Measurements from ENCODE around the gene CACFD1.

CACFD1 gene

DNA sequence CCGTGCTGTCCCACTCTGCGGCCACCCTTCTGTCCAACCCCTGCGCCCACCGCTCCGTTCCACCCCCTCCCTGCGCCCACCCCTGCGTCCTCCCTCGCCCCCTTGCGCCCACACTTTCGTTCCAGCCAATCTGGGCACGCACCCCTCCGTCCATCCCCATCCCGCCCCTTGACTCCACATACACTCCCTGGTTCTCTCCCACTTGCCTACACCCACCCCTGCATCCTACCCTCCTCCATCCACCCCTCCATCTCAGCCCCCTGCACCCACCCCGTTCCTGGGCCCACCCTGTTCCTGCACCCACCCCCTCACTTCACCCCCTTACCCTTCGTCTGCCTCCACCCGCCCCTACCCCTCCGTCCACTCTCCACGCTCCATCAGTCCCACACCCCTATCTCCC lies 30.6 kb upstream of the CACFD1 start:
- TF ChIP-seq GATA3 (IDR thresholded peaks at IDR 0.05; ENCODE audit: low read depth, low read length): no peak
- TF ChIP-seq GATA2 (IDR thresholded peaks at IDR 0.05; ENCODE audit: low read depth, low read length): no peak

DNA sequence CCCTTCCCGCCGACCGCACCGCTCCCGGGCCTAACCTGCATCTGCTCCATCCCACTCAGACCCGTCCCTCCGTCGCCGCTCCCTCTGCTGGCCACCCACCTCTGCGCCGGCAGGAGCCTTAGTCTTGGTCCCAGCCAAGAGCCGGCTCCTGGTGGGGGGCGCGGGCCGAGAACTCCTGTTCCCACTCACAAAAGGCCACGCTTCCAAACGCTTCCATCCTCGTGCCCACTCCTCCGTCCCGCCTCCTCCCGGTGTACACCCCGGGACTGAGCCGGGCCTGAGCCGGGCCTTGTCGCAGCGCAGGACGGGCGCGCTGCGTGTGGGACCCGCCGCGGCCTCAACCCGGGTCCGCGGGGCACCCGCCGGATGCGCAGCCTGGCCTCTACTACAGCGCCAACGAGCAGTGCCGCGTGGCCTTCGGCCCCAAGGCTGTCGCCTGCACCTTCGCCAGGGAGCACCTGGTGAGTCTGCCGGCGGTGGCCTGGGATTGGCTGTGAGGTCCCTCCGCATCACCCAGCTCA lies 30.1 kb upstream of the CACFD1 start:
- no peak for TF ChIP-seq GATA3 (IDR thresholded peaks at IDR 0.05; ENCODE audit: low read depth, low read length)
- no peak for TF ChIP-seq GATA2 (IDR thresholded peaks at IDR 0.05; ENCODE audit: low read depth, low read length)

DNA sequence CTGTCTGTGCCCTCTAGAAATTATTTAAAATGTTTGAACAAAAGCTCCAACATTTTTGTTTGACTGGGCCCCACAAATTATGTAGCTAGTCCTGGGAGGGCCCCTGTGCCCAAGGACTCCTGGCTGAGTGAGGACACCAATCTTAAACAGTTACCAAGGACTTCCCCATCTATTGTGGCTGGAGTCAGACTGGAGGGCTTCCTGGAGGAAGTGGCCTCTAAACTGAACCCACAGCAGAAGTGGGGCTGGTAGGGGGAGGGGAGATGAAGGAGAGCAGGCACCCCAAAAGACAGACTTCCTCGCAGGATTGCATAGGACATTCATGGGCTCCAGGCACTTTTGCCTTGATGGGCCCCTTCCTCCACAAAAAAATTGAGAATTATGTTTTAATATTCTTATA lies 29.5 kb upstream of the CACFD1 start:
- TF ChIP-seq GATA2 (IDR thresholded peaks at IDR 0.05; ENCODE audit: low read depth, low read length) (no peak), GATA3 (IDR thresholded peaks at IDR 0.05; ENCODE audit: low read depth, low read length) (no peak)

DNA sequence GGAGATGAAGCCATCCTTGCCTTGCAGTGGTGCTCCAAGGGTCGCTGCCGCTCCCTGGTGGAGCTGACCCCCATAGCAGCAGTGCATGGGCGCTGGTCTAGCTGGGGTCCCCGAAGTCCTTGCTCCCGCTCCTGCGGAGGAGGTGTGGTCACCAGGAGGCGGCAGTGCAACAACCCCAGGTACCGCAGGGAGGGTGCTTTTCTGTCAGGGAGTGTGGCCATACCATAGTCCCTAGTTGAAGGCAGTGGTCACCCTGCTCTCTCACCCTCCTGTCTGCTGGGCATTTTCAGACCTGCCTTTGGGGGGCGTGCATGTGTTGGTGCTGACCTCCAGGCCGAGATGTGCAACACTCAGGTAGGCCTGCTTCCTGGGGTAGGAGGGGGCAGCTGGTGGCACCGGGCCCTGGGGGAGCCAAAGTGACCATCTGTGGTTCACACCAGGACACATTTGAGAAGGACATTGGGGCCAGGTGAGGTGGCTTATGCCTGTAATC lies 26.4 kb upstream of the CACFD1 start:
- no peak for TF ChIP-seq GATA2 (IDR thresholded peaks at IDR 0.05; ENCODE audit: low read depth, low read length)
- no peak for TF ChIP-seq GATA3 (IDR thresholded peaks at IDR 0.05; ENCODE audit: low read depth, low read length)

DNA sequence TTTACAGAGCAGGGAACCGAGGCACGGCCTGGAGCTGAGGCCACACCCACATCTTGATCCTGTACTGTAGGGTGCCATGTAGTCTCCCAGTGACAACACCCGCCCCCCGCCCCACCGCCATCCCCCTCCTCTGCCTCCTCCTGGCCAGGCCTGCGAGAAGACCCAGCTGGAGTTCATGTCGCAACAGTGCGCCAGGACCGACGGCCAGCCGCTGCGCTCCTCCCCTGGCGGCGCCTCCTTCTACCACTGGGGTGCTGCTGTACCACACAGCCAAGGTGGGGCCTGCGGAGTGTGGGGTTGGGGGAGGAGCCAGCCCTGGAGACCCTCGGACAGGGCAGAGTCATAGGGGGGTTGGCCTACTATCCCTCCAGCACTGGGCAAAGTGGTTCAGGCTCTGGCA lies 23.1 kb upstream of the CACFD1 start:
- no peak for TF ChIP-seq GATA3 (IDR thresholded peaks at IDR 0.05; ENCODE audit: low read depth, low read length)
- no peak for TF ChIP-seq GATA2 (IDR thresholded peaks at IDR 0.05; ENCODE audit: low read depth, low read length)

DNA sequence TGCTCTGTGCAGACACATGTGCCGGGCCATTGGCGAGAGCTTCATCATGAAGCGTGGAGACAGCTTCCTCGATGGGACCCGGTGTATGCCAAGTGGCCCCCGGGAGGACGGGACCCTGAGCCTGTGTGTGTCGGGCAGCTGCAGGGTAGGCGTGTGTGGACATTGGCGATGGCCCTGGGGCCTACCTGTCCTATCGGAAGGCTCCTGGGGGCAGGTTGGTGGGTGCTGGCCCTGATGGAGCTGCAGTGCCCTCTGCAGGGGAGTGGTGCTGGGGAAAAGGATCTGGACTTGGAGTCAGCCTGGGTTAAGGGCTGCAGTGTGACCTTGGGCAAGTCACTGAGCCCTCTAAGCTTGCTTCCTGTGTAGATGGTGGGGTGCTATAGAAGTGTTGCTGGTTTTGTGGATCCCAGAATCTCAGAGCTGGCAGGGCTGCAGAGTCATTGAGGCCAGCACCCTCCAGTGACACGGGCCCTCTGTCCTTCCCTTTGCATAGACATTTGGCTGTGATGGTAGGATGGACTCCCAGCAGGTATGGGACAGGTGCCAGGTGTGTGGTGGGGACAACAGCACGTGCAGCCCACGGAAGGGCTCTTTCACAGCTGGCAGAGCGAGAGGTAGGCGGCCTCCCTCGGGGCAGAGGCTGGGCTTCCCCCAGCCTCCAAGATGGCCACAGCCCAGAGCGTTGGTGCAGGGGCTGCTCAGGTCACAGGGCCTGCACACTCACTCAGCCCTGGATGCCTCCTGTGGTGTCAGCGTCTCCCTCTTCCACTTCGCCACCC lies 21.8 kb upstream of the CACFD1 start:
- TF ChIP-seq GATA2 (IDR thresholded peaks at IDR 0.05; ENCODE audit: low read depth, low read length) (no peak), GATA3 (IDR thresholded peaks at IDR 0.05; ENCODE audit: low read depth, low read length) (no peak)

DNA sequence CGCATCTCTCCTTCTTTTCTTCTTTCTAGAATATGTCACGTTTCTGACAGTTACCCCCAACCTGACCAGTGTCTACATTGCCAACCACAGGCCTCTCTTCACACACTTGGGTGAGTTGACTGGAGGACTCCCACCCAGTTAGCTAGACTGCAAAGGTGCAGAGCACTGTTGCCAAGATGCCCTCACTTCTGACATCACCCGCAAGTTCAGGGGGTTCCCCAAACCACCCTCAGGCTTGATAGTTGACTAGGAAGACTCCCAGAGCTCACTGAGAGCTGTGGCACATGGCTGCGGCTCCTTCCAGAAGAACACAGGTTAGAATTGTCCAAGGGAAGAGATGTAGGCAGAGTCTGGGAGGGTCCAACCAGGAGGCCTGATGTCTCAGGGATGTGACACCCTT lies 20.4 kb upstream of the CACFD1 start:
- no peak for TF ChIP-seq GATA2 (IDR thresholded peaks at IDR 0.05; ENCODE audit: low read depth, low read length)
- TF ChIP-seq GATA3 (IDR thresholded peaks at IDR 0.05; ENCODE audit: low read depth, low read length): no peak

DNA sequence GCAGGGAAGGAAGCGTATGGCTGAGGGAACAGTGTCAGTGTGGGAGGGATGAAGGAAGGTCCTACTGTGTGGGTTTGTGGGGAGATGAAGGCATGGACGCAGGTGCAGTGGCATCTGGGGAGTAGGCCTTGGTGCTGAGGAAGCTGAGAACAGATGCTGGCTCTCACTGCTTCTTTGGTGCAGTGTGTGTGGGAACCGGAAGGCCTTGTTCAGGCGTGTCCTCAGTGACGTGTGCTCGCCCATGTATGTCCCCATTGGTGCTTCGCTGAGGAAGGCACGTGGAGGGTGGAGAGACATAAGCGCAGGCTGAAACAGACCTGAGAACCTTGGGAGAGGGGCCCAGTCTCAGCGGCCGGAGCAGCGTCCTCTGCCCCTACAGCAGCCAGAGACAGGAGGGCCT lies 18.9 kb upstream of the CACFD1 start:
- TF ChIP-seq GATA3 (IDR thresholded peaks at IDR 0.05; ENCODE audit: low read depth, low read length) (no peak), GATA2 (IDR thresholded peaks at IDR 0.05; ENCODE audit: low read depth, low read length) (no peak)

DNA sequence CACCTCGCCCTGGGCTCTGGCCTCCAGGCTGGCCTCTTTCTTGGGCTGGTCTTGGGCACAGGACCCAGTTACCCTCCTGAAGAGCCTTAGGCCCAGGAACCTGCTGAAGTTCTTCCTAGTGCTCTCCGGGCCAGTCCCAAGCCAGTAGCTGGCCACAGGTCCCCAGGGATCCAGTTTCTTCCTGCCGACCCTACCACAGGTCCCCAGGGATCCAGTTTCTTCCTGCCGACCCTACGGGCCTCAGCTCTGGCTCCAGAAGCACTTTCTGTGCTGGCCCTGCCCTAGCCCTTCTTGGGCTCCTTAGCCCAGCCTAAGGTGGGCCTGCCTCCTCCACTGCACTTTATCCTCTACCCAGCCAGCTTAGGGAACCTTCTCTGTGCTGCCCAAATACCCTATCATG lies 18.2 kb upstream of the CACFD1 start:
- TF ChIP-seq GATA2 (IDR thresholded peaks at IDR 0.05; ENCODE audit: low read depth, low read length) (no peak), GATA3 (IDR thresholded peaks at IDR 0.05; ENCODE audit: low read depth, low read length) (no peak)

DNA sequence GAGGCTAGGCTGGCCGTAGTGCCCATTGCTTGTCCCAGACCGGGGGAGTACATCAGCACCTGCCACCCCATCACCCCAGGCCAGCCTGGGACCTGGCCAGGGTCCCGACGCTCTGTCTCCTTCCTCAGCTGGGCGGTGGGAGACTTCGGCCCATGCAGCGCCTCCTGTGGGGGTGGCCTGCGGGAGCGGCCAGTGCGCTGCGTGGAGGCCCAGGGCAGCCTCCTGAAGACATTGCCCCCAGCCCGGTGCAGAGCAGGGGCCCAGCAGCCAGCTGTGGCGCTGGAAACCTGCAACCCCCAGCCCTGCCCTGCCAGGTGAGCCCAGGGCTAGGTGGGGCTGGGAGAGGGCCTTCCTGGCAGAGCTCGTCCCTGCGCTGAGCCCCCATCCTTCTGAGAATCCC lies 16.5 kb upstream of the CACFD1 start:
- TF ChIP-seq GATA2 (IDR thresholded peaks at IDR 0.05; ENCODE audit: low read depth, low read length) (no peak), GATA3 (IDR thresholded peaks at IDR 0.05; ENCODE audit: low read depth, low read length) (no peak)

DNA sequence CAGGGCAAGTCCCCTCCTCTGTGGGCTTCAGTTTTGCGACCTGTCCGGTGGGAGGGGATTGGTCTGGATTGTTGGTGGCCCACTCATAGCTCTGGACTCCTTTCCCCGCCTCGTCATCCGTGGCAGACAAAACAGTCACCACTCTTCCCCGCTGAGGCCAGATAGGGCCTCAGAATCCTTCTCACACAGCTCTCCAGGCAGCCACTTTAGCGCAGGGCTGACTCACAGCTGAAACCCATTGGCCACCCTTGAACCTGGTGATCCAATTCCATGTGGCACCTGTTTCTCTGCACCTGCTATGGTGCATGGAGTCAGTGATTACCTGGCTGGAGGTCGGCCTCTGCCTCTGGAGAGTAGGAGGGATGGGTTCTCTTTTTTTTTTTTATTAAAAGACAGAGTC lies 15.8 kb upstream of the CACFD1 start:
- no peak for TF ChIP-seq GATA3 (IDR thresholded peaks at IDR 0.05; ENCODE audit: low read depth, low read length)
- TF ChIP-seq GATA2 (IDR thresholded peaks at IDR 0.05; ENCODE audit: low read depth, low read length): no peak

DNA sequence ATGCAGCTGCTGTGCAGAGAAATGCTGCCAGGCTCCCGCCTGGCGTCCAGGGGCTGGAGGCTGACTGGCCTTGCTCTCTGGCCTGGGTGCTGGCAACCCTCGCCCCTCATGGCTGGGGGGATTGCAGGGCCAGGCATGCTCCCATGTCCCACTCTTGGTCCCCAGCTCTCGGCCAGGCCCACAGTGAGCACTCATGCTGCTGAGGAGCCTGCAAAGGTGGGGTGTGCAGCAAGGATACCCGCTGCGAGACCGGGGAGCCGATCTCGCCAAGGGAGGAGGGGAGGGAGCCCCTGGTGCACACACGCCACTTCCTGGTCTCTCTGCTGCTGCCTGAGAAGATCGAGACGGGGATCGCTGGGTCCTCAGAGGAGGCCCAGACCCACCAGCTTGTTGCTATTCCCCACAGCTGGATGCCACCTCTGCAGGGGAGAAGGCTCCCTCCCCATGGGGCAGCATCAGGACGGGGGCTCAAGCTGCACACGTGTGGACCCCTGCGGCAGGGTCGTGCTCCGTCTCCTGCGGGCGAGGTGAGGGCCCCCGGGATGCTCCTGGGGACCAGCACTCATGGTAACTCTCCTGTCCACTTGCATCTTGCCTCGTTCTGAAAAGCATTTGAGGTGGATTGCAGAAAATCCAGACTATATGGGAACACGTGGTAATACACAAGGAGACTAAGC lies 14.3 kb upstream of the CACFD1 start:
- TF ChIP-seq GATA3 (IDR thresholded peaks at IDR 0.05; ENCODE audit: low read depth, low read length) (no peak), GATA2 (IDR thresholded peaks at IDR 0.05; ENCODE audit: low read depth, low read length) (no peak)

DNA sequence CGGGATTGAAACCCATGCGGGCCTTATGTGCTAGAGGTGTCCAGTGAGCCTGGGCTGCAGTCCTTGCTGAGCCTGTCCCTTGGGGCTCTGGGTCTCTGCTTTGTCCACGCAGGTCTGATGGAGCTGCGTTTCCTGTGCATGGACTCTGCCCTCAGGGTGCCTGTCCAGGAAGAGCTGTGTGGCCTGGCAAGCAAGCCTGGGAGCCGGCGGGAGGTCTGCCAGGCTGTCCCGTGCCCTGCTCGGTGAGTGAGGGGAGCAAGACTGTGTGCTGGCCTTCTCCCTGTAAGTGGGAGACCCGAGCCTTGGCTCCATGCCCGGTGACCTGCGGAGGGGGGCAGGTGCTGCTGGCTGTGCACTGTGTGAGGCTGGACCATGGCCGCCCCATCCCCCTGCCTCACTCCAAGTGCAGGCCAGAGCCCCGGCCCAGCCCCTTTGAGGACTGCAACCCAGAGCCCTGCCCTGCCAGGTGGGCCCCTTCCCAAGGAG lies 11.2 kb upstream of the CACFD1 start:
- TF ChIP-seq GATA2 (IDR thresholded peaks at IDR 0.05; ENCODE audit: low read depth, low read length): 0 out of 2 replicates have a peak, but pooled peaks have one; percentile 21
- no peak for TF ChIP-seq GATA3 (IDR thresholded peaks at IDR 0.05; ENCODE audit: low read depth, low read length)

DNA sequence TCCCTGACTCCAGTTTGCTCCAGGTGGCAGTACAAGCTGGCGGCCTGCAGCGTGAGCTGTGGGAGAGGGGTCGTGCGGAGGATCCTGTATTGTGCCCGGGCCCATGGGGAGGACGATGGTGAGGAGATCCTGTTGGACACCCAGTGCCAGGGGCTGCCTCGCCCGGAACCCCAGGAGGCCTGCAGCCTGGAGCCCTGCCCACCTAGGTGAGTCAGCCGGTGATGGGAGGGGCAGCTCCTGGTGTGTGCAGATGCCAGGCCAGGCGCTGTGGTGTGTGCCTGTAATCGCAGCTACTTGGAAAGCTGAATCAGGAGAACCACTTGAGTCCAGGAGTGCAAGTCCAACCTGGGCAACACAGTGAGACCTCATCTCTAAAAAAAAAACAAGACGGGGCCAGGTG lies 10.0 kb upstream of the CACFD1 start:
- TF ChIP-seq GATA2 (IDR thresholded peaks at IDR 0.05; ENCODE audit: low read depth, low read length) (no peak), GATA3 (IDR thresholded peaks at IDR 0.05; ENCODE audit: low read depth, low read length) (no peak)

DNA sequence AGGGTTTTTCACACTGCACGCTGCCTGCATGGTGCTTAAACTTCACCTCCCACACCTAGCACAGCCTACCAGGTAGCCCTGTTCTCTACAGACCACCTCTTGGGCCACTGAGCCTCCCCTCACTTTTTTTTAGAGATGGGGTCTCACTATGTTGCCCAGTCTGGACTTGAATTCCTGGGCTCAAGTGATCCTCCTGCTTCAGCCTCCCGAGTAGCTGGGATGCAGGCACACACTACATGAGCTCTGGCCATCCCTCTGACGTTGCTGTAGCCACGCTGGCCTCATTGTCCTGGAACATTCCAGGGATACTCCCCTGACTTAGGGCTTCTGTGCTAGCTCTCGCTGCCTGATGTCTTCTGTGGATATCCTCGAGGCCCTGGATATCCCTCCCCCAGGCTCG lies 7.2 kb upstream of the CACFD1 start:
- TF ChIP-seq GATA2 (IDR thresholded peaks at IDR 0.05; ENCODE audit: low read depth, low read length) (no peak), GATA3 (IDR thresholded peaks at IDR 0.05; ENCODE audit: low read depth, low read length) (no peak)

Data from SH-SY5Y (cell line).